Naive thymus-derived CD4-positive, alpha-beta T cell (primary cell): ENCODE results near the gene FBXO3. TPM values are rescaled to one million over a fixed set of nuclear protein-coding genes. Genes with fewer than 3 reads are reported as not detected.

Source experiments
- ATAC-seq: fragments of 150-1000 bp; cut with Tn5 transposase; 2 replicates; pipeline ENCODE4 v1.10.0; 2021; ENCODE audit warnings: mild to moderate bottlenecking, moderate library complexity
- CTCF ChIA-PET: fragments of 350-600 bp; sonication (Branson Sonifier 250); formaldehyde crosslinking; loops from one replicate; lab custom pipeline; 2021; ENCODE audit warnings: antibody characterized with exemption; lab: Charles Lee
- POLR2A ChIA-PET: fragments of 350-600 bp; sonication (Branson Sonifier 250); formaldehyde crosslinking; loops from one replicate; lab custom pipeline; 2021; ENCODE audit warnings: antibody characterized with exemption, inconsistent platforms; lab: Charles Lee
- DNase-seq, 9 donors: peaks; one replicate each; pipeline versions ENCODE4 v3.0.0 to v3.0.0-alpha.2; 2020 to 2022; ENCODE audit warnings: mixed read lengths in 1 of 9
- H3K27ac ChIP-seq: one replicate; pipeline ENCODE4 v1.7.0; 2013; ENCODE audit warnings: mild to moderate bottlenecking, low read depth, low read length, moderate library complexity
- H3K27me3 ChIP-seq, 2 donors: one replicate each; pipeline ENCODE4 v1.7.0; 2013; ENCODE audit warnings: low read length in 2 of 2, mild to moderate bottlenecking in 2 of 2, moderate library complexity in 2 of 2; ENCODE audit not compliant: control insufficient read depth in 2 of 2, insufficient read depth in 2 of 2
- H3K36me3 ChIP-seq, 3 experiments: 1 replicate in 2 of 3; 2 replicates in 1 of 3; pipeline ENCODE4 v1.7.0; 2013; ENCODE audit warnings: low read length in 3 of 3, mild to moderate bottlenecking in 3 of 3, moderate library complexity in 1 of 3; ENCODE audit not compliant: insufficient read depth in 3 of 3, control insufficient read depth in 2 of 3
- H3K4me1 ChIP-seq, 2 donors: one replicate each; pipeline ENCODE4 v1.7.0; 2013; ENCODE audit warnings: low read length in 2 of 2, mild to moderate bottlenecking in 2 of 2, moderate library complexity in 1 of 2; ENCODE audit not compliant: control insufficient read depth in 2 of 2, insufficient read depth in 2 of 2
- H3K4me3 ChIP-seq: 2 replicates; pipeline ENCODE4 v1.7.0; 2013; ENCODE audit warnings: mild to moderate bottlenecking, low read length
- H3K9me3 ChIP-seq, 3 experiments: 1 replicate in 2 of 3; 2 replicates in 1 of 3; pipeline ENCODE4 v1.7.0; 2013; ENCODE audit warnings: low read length in 3 of 3; ENCODE audit not compliant: control insufficient read depth in 2 of 3
- H3K27ac Mint-ChIP-seq, 9 donors: one replicate each; pipeline ENCODE4 v1.8.0; 2020 to 2022; ENCODE audit warnings: mixed read lengths in 9 of 9, mild to moderate bottlenecking in 8 of 9, moderate library complexity in 5 of 9, inconsistent platforms in 2 of 9
- H3K27me3 Mint-ChIP-seq, 5 donors: one replicate each; pipeline ENCODE4 v1.8.0; 2021 to 2022; ENCODE audit warnings: mixed read lengths in 5 of 5, mild to moderate bottlenecking in 1 of 5
- H3K36me3 Mint-ChIP-seq, 5 donors: one replicate each; pipeline ENCODE4 v1.8.0; 2020 to 2022; ENCODE audit warnings: mixed read lengths in 5 of 5, mild to moderate bottlenecking in 3 of 5, inconsistent platforms in 1 of 5
- H3K4me1 Mint-ChIP-seq, 7 donors: one replicate each; pipeline ENCODE4 v1.8.0; 2020 to 2022; ENCODE audit warnings: mixed read lengths in 7 of 7, mild to moderate bottlenecking in 3 of 7, inconsistent platforms in 1 of 7
- H3K4me3 Mint-ChIP-seq, 10 donors: one replicate each; pipeline ENCODE4 v1.8.0; 2020 to 2022; ENCODE audit warnings: mild to moderate bottlenecking in 10 of 10, mixed read lengths in 10 of 10, moderate library complexity in 6 of 10, inconsistent platforms in 2 of 10
- H3K9me3 Mint-ChIP-seq, 11 donors: one replicate each; pipeline ENCODE4 v1.8.0; 2020 to 2022; ENCODE audit warnings: mixed read lengths in 11 of 11, mild to moderate bottlenecking in 4 of 11, inconsistent platforms in 1 of 11, moderate library complexity in 1 of 11
- intact Hi-C, 2 donors: fragments of 100-400 bp; cut with micrococcal nuclease; formaldehyde crosslinking; loops; one replicate each; pipeline ENCODE4 v1.15.1; 2023
- polyA plus RNA-seq, 2 donors: library from polyadenylated mRNA; unstranded; fragments of 300-500 nt; fragmentation: Illumina TruSeq; gene quantifications; one replicate each; pipeline ENCODE4 v1.2.3, GENCODE V29; 2021
- total RNA-seq, 6 experiments: library from RNA in 5 of 6; stranded (reverse) in 5 of 6; gene quantifications; 1 replicate in 5 of 6; 2 replicates in 1 of 6; pipeline ENCODE4 v1.2.3 and lab custom pipeline; 2021 to 2026

Gene FBXO3
- total and polyA plus RNA-seq, 7 experiments from 2014 or later: 22.6 to 55.7 (median 43.1) TPM

GRCh38 chr11:33736148-33736812 is 38.0 kb downstream of the FBXO3 start, which contains the start of gene CD59:
TSS of gene CD59 (minus strand) at chr11:33736423. CDS start at chr11:33722445, 13,978 bp downstream.
- DNase-seq (peak; percentile 75 to 94 (median 85)), ATAC-seq (peak; percentile 92)
- peaks cover 0 to 11% (median 0%) of the 10 kb centered on the region in 5 donors for H3K27me3 Mint-ChIP-seq
- Histone ChIP-seq H3K4me3 (peak within 1 kb of the TSS; percentile 76), H3K27me3 (no peaks in the 10 kb centered on the region), H3K4me1 (peaks cover 9 to 17% of the 10 kb centered on the region in 2 donors), H3K36me3 (peaks cover 0 to 4% (median 0%) of the 10 kb centered on the region in 3 experiments), H3K27ac (peak within 1 kb of the TSS; percentile 72), H3K9me3 (no peaks in the 10 kb centered on the region)
- H3K4me3 Mint-ChIP-seq: peak within 1 kb of the TSS; percentile 87 to 97 (median 92)
- peaks cover 0 to 7% (median 0%) of the 10 kb centered on the region in 11 donors for H3K9me3 Mint-ChIP-seq
- intact Hi-C loops: loop anchor here (1.0 to 10.0 kb wide), 10 partner anchors 8 to 844 kb away; partner anchors contain the start of genes C11orf91 (in 2 of the 2), CSTF3 (in 2 of the 2), FBXO3 (in 2 of the 2) and ABTB2 (in 1 of the 2)
- peaks cover 21 to 41% (median 36%) of the 10 kb centered on the region in 7 donors for H3K4me1 Mint-ChIP-seq
- peak within 1 kb of the TSS; percentile 79 to 94 (median 86) for H3K27ac Mint-ChIP-seq
- peaks cover 0 to 12% (median 0%) of the 10 kb centered on the region in 5 donors for H3K36me3 Mint-ChIP-seq
- ChIA-PET POLR2A (interaction anchor here (0.6 to 3.8 kb wide), 10 partner anchors 9 to 842 kb away, joined by 3 to 22 read pairs (median 3); partner anchors contain the start of genes C11orf91, CSTF3 and FBXO3), CTCF (interaction anchor here (0.6 to 1.2 kb wide), 2 partner anchors 42 to 576 kb away, joined by 3 read pairs; no protein-coding TSS in a partner anchor)

- peaks cover 0 to 11% (median 0%) of the 10 kb centered on the region in 5 donors for H3K27me3 Mint-ChIP-seq
- H3K36me3 Mint-ChIP-seq: peaks cover 0 to 12% (median 0%) of the 10 kb centered on the region in 5 donors
- DNase-seq (peak in 8 of 9 donors; percentile 24 to 56 (median 37)), ATAC-seq (peak; percentile 57)
- peaks cover 9 to 17% of the 10 kb centered on the region in 2 donors for H3K4me1 ChIP-seq
- H3K4me3 ChIP-seq: peak overlapping the region; percentile 76
- no peaks in the 10 kb centered on the region for H3K9me3 ChIP-seq
- H3K4me3 Mint-ChIP-seq: peak overlapping the region; percentile 87 to 97 (median 92)
- CTCF ChIA-PET: interaction anchor here (0.6 kb wide), 1 partner anchor 41 kb away, joined by 3 read pairs; no protein-coding TSS in a partner anchor
- no peaks in the 10 kb centered on the region for H3K27me3 ChIP-seq
- intact Hi-C loops: loop anchor here (1.0 to 10.0 kb wide), 14 partner anchors 7 to 843 kb away; partner anchors contain the start of genes C11orf91 (in 2 of the 2), CSTF3 (in 2 of the 2), FBXO3 (in 2 of the 2) and ABTB2 (in 1 of the 2)
- peaks cover 0 to 6% (median 0%) of the 10 kb centered on the region in 3 experiments for H3K36me3 ChIP-seq
- H3K27ac Mint-ChIP-seq: peak overlapping the region; percentile 79 to 94 (median 86)
- POLR2A ChIA-PET: interaction anchor here (0.8 to 3.8 kb wide), 6 partner anchors 15 to 841 kb away, joined by 3 to 22 read pairs (median 4); partner anchors contain the start of gene FBXO3
- H3K27ac ChIP-seq: peak overlapping the region; percentile 72
- peaks cover 0 to 7% (median 0%) of the 10 kb centered on the region in 11 donors for H3K9me3 Mint-ChIP-seq
- H3K4me1 Mint-ChIP-seq: peaks cover 21 to 41% (median 36%) of the 10 kb centered on the region in 7 donors
Measured at GRCh38 chr11:33735271-33736147, 38.8 kb downstream of the FBXO3 start.

DNA sequence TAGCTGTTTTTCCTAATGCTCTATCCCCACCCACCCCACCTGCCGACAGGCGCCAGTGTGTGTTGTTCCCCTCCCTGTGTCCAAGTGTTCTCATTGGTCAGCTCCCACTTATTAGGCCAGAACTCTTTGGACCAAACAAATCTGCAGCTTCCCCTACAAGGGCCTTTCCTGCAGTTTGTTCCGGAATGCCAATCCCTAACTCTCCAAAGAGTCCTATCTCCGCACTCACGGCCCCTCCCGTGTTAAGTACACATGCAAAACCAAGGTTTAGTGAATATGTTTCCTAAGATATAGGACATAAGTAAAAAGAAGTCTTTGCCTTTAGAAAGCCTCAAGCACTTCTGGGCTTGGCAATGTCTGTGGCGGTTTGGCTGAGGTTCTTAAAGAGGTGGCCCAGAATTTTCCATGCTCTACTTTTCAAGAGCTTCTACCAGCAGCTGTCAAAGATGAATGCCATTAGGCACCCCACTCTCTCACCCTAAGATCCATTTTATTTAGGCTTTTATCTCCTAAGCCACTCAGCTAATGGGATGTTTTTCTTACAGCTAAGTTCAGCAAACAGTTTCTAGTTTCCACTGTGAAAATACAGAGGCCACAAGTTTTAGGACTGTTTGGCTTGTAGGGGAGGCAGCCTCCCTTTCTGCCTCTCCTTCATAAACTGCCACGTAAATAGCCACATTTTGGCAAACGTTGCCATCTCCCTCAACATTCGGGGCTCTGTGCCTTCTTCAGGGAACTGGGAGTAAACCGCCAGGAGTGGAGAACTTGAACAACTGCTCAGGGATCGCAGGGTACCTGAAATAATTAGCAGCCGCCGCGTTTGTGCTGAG is 39.7 kb downstream of the FBXO3 start:
- H3K27ac ChIP-seq: peak overlapping the region; percentile 72
- H3K27ac Mint-ChIP-seq: peak overlapping the region; percentile 25 to 94 (median 86)
- CTCF ChIA-PET: interaction anchor here (1.4 kb wide), 1 partner anchor 8 kb away, joined by 6 read pairs; no protein-coding TSS in a partner anchor

DNA sequence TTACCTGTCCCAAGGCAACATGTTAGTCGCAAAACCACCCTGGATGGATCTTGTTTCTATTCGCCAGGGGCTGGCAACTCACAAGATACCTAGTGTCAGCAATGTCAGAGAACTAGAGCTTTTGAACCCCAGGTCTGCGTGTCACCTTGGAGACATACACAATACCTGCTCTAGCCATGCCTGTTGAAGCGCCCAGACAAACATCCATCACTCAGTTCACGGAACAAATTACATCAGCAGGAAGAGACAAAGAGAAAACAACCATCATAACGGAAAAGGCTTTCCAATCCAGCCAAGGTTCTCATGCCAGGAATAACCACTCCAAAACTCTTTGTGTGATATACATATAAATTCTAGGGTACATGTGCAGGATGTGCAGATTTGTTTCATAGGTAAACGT is 40.3 kb downstream of the FBXO3 start:
- Histone ChIP-seq H3K27me3 (no peaks in the 10 kb centered on the region), H3K27ac (no peak overlapping the region), H3K36me3 (peaks cover 0 to 7% (median 0%) of the 10 kb centered on the region in 3 experiments), H3K4me3 (no peak overlapping the region), H3K4me1 (peaks cover 9 to 17% of the 10 kb centered on the region in 2 donors), H3K9me3 (no peaks in the 10 kb centered on the region)
- Mint-ChIP-seq H3K27ac (peak overlapping the region in 1 of 9 donors; percentile 80), H3K27me3 (peaks cover 0 to 11% (median 0%) of the 10 kb centered on the region in 5 donors), H3K9me3 (peaks cover 0 to 7% (median 0%) of the 10 kb centered on the region in 11 donors), H3K4me3 (peak overlapping the region; percentile 40 to 94 (median 91)), H3K4me1 (peaks cover 24 to 45% (median 40%) of the 10 kb centered on the region in 7 donors), H3K36me3 (peaks cover 0 to 19% (median 0%) of the 10 kb centered on the region in 5 donors)
- ATAC-seq (no peak), DNase-seq (peak in 1 of 9 donors; percentile 9)
- intact Hi-C loops: loop anchor here (2.0 to 10.0 kb wide), 3 partner anchors 17 to 621 kb away; partner anchors contain the start of gene ABTB2 (in 1 of the 2)
- ChIA-PET CTCF (interaction anchor here (0.6 to 1.4 kb wide), 2 partner anchors 8 to 765 kb away, joined by 3 to 6 read pairs; no protein-coding TSS in a partner anchor), POLR2A (interaction anchor here (0.8 to 3.8 kb wide), 3 partner anchors 37 to 371 kb away, joined by 3 to 22 read pairs (median 3); partner anchors contain the start of genes FBXO3 and NAT10)

More for the DNA sequence above, 39.7 kb downstream of the FBXO3 start:
- H3K4me1 ChIP-seq: peaks cover 9 to 17% of the 10 kb centered on the region in 2 donors
- POLR2A ChIA-PET: interaction anchor here (0.8 to 3.8 kb wide), 4 partner anchors 15 to 371 kb away, joined by 3 to 22 read pairs (median 4); partner anchors contain the start of genes FBXO3 and NAT10
- no peak for ATAC-seq
- Mint-ChIP-seq H3K9me3 (peaks cover 0 to 7% (median 0%) of the 10 kb centered on the region in 11 donors), H3K4me3 (peak overlapping the region; percentile 87 to 97 (median 92)), H3K36me3 (peaks cover 0 to 16% (median 0%) of the 10 kb centered on the region in 5 donors), H3K4me1 (peaks cover 21 to 41% (median 36%) of the 10 kb centered on the region in 7 donors), H3K27me3 (peaks cover 0 to 11% (median 0%) of the 10 kb centered on the region in 5 donors)
- H3K4me3 ChIP-seq: peak overlapping the region; percentile 76
- no peak for DNase-seq
- no peaks in the 10 kb centered on the region for H3K9me3 ChIP-seq
- H3K36me3 ChIP-seq: peaks cover 0 to 7% (median 0%) of the 10 kb centered on the region in 3 experiments
- H3K27me3 ChIP-seq: no peaks in the 10 kb centered on the region
- intact Hi-C loops: loop anchor here (1.0 to 10.0 kb wide), 6 partner anchors 9 to 842 kb away; partner anchors contain the start of genes ABTB2 (in 1 of the 2) and QSER1 (in 1 of the 2)
